ENCODE data around the gene DCST1. TPM values are rescaled to one million over a fixed set of nuclear protein-coding genes. Genes with fewer than 3 reads are reported as not detected.
A peak's percentile ranks its signal among the peaks of the same experiment; 100 is the strongest.

Gene DCST1
- total and polyA plus RNA-seq, 2 donors (not counting 3 experiments of a cell fraction or from before 2014, with no cell fraction given) = not detected

- FAIRE-seq (no peak), DNase-seq (ENCODE audit: low read depth, low spot score) (no peak)
- Histone ChIP-seq H3K27ac (ENCODE audit: insufficient read depth, low read depth, low read length) (no peak overlapping the region), H3K4me1 (ENCODE audit: control insufficient read depth, extremely low read depth, insufficient read depth, low read length) (peaks cover 15% of the 10 kb centered on the region), H3K9me3 (replicated peaks; ENCODE audit: control insufficient read depth, insufficient read depth, low read length) (no peaks in the 10 kb centered on the region), H3K9me1 (replicated peaks; ENCODE audit: control insufficient read depth, extremely low read depth, insufficient read depth, low read length) (no peaks in the 10 kb centered on the region), H3K4me2 (ENCODE audit: insufficient read depth, low read length) (no peak overlapping the region), H2AFZ (ENCODE audit: low read depth, low read length) (no peak overlapping the region), H3K27me3 (ENCODE audit: control insufficient read depth in 2 of 2, insufficient read depth in 2 of 2, low read length in 2 of 2) (no peaks in the 10 kb centered on the region), H3K36me3 (ENCODE audit: control insufficient read depth in 2 of 2, extremely low read depth in 1 of 2, insufficient read depth in 2 of 2, low read length in 2 of 2) (peaks cover 12 to 49% of the 10 kb centered on the region in 2 experiments), H3K79me2 (ENCODE audit: control insufficient read depth, insufficient read depth, low read length) (peaks cover 17% of the 10 kb centered on the region), H3K9ac (replicated peaks; ENCODE audit: extremely low read depth, insufficient read depth, low read length) (no peak overlapping the region), H3K4me3 (replicated peaks in 1 of 3; ENCODE audit: insufficient read depth in 1 of 3, low read depth in 1 of 3, low read length in 3 of 3) (no peak overlapping the region), H4K20me1 (replicated peaks; ENCODE audit: control insufficient read depth, extremely low read depth, insufficient read depth, low read length) (no peaks in the 10 kb centered on the region)
- dilution Hi-C loops (cut with MboI; ENCODE audit: extremely low pct_ligation_motif_present, low sequenced_read_pairs) (no loop called here), intact Hi-C loops (cut with micrococcal nuclease) (no loop called here)
- CTCF ChIA-PET = interaction anchor here (0.8 to 1.8 kb wide), 4 partner anchors 8 to 28 kb away, joined by 3 to 8 read pairs (median 4); no protein-coding TSS in a partner anchor
- no peak for TF ChIP-seq FOS (IDR thresholded peaks at IDR 0.05; ENCODE audit: borderline replicate concordance, insufficient read depth, low read length)
- TF ChIP-seq MAX (IDR thresholded peaks at IDR 0.05; ENCODE audit: insufficient read depth, insufficient read length) = no peak
- TF ChIP-seq POLR2A (IDR thresholded peaks at IDR 0.05; ENCODE audit: low read depth, low read length) = no peak
- no peak for TF ChIP-seq CTCF (IDR thresholded peaks at IDR 0.05; ENCODE audit: extremely low read depth in 1 of 2, insufficient read depth in 1 of 2, low read depth in 1 of 2, low read length in 2 of 2)
- no peak for TF ChIP-seq POLR2AphosphoS5 (IDR thresholded peaks at IDR 0.05; ENCODE audit: insufficient read depth, low read depth, low read length)
- BruUV-seq (replicated peaks) = no TSS peak
- POLR2A ChIA-PET = no interaction called here
Measured at GRCh38 chr1:155057104-155057503, 23.5 kb downstream of the DCST1 start.

GRCh38 chr1:155057788-155058211, 24.2 kb downstream of the DCST1 start:
- no peaks in the 10 kb centered on the region for H3K27me3 ChIP-seq (ENCODE audit: control insufficient read depth in 2 of 2, insufficient read depth in 2 of 2, low read length in 2 of 2)

More at GRCh38 chr1:155057788-155058211, 24.2 kb downstream of the DCST1 start:
- H2AFZ ChIP-seq (ENCODE audit: low read depth, low read length) = no peak overlapping the region
- TSS peak; percentile 23 for BruUV-seq (replicated peaks)
- intact Hi-C loops (cut with micrococcal nuclease) = no loop called here
- H4K20me1 ChIP-seq (replicated peaks; ENCODE audit: control insufficient read depth, extremely low read depth, insufficient read depth, low read length) = no peaks in the 10 kb centered on the region
- CTCF ChIA-PET = interaction anchor here (0.6 to 1.8 kb wide), 4 partner anchors 14 to 102 kb away, joined by 3 to 8 read pairs (median 5); partner anchors contain the start of gene PBXIP1
- TF ChIP-seq POLR2A (IDR thresholded peaks at IDR 0.05; ENCODE audit: low read depth, low read length) (no peak), JUN (IDR thresholded peaks at IDR 0.05; ENCODE audit: borderline replicate concordance, insufficient read depth, insufficient read length, low read depth) (no peak), POLR2AphosphoS5 (IDR thresholded peaks at IDR 0.05; ENCODE audit: insufficient read depth, low read depth, low read length) (no peak), GATA2 (IDR thresholded peaks at IDR 0.05; ENCODE audit: insufficient read depth, insufficient read length, low read depth, low read length) (no peak), MAX (IDR thresholded peaks at IDR 0.05; ENCODE audit: insufficient read depth, insufficient read length) (no peak), FOS (IDR thresholded peaks at IDR 0.05; ENCODE audit: borderline replicate concordance, insufficient read depth, low read length) (no peak), EZH2 (IDR thresholded peaks at IDR 0.05; ENCODE audit: borderline replicate concordance, low read depth, low read length, severe bottlenecking) (no peak), MYC (IDR thresholded peaks at IDR 0.05; ENCODE audit: low read depth, low read length) (no peak), CTCF (IDR thresholded peaks at IDR 0.05; ENCODE audit: extremely low read depth in 1 of 2, insufficient read depth in 1 of 2, low read depth in 1 of 2, low read length in 2 of 2) (no peak)
- FAIRE-seq (no peak), DNase-seq (ENCODE audit: low read depth, low spot score) (no peak)
- no peaks in the 10 kb centered on the region for H3K9me3 ChIP-seq (replicated peaks; ENCODE audit: control insufficient read depth, insufficient read depth, low read length)
- dilution Hi-C loops (cut with MboI; ENCODE audit: extremely low pct_ligation_motif_present, low sequenced_read_pairs) = no loop called here
- no peak overlapping the region for H3K27ac ChIP-seq (ENCODE audit: insufficient read depth, low read depth, low read length)
- peaks cover 8% of the 10 kb centered on the region for H3K4me1 ChIP-seq (ENCODE audit: control insufficient read depth, extremely low read depth, insufficient read depth, low read length)
- H3K36me3 ChIP-seq (ENCODE audit: control insufficient read depth in 2 of 2, extremely low read depth in 1 of 2, insufficient read depth in 2 of 2, low read length in 2 of 2) = peaks cover 12 to 49% of the 10 kb centered on the region in 2 experiments
- POLR2A ChIA-PET = no interaction called here
- H3K9me1 ChIP-seq (replicated peaks; ENCODE audit: control insufficient read depth, extremely low read depth, insufficient read depth, low read length) = no peaks in the 10 kb centered on the region
- H3K4me3 ChIP-seq (replicated peaks in 1 of 3; ENCODE audit: insufficient read depth in 1 of 3, low read depth in 1 of 3, low read length in 3 of 3) = no peak overlapping the region
- H3K9ac ChIP-seq (replicated peaks; ENCODE audit: extremely low read depth, insufficient read depth, low read length) = no peak overlapping the region
- H3K4me2 ChIP-seq (ENCODE audit: insufficient read depth, low read length) = no peak overlapping the region
- peaks cover 10% of the 10 kb centered on the region for H3K79me2 ChIP-seq (ENCODE audit: control insufficient read depth, insufficient read depth, low read length)
